H1 (cell line): ENCODE data around the gene CORT. TPM values are rescaled to one million over a fixed set of nuclear protein-coding genes. Genes with fewer than 3 reads are reported as not detected.

Experiments
- CTCF ChIA-PET: fragments of 300-600 bp; sonication (Branson Sonifier 250); formaldehyde crosslinking; loops from one replicate; lab custom pipeline; 2021; ENCODE audit not compliant: partially characterized antibody; lab: Charles Lee
- POLR2A ChIA-PET: fragments of 300-600 bp; sonication (Branson Sonifier 250); formaldehyde crosslinking; loops from one replicate; lab custom pipeline; 2021; ENCODE audit warnings: inconsistent platforms; ENCODE audit not compliant: partially characterized antibody; lab: Charles Lee
- DNase-seq, 2 experiments: peaks; one replicate each; pipeline versions ENCODE4 v3.0.0 to v3.0.0-alpha.2; 2010 to 2022; ENCODE audit warnings: low spot score in 2 of 2, low read depth in 1 of 2, mixed read lengths in 1 of 2
- FAIRE-seq: peaks from 2 replicates; lab custom pipeline; 2011; peaks lifted over from hg19 to GRCh38; lab: Jason Lieb, UNC
- H2AFZ ChIP-seq: 2 replicates; pipeline ENCODE4 v1.8.1; 2012; ENCODE audit warnings: low read length, inconsistent platforms
- H2AK5ac ChIP-seq: 2 replicates; pipeline ENCODE4 v1.6.1; 2013; ENCODE audit warnings: low read depth, low read length
- H2BK120ac ChIP-seq: replicated peaks from 2 replicates; pipeline ENCODE3; 2013; ENCODE audit warnings: low read depth, low read length, inconsistent platforms
- H2BK12ac ChIP-seq: 2 replicates; pipeline ENCODE4 v1.6.1; 2013; ENCODE audit warnings: low read depth, low read length
- H2BK15ac ChIP-seq: 2 replicates; pipeline ENCODE4 v1.6.1; 2013; ENCODE audit warnings: low read length
- H2BK20ac ChIP-seq: 2 replicates; pipeline ENCODE4 v1.6.1; 2013; ENCODE audit warnings: low read length
- H2BK5ac ChIP-seq: 2 replicates; pipeline ENCODE4 v1.6.1; 2013; ENCODE audit warnings: low read depth, low read length
- H3K14ac ChIP-seq: 2 replicates; pipeline ENCODE4 v1.6.1; 2013; ENCODE audit warnings: inconsistent platforms; ENCODE audit not compliant: insufficient read length
- H3K18ac ChIP-seq: 2 replicates; pipeline ENCODE4 v1.6.1; 2013; ENCODE audit warnings: low read length; ENCODE audit errors: extremely low read depth
- H3K23ac ChIP-seq: 2 replicates; pipeline ENCODE4 v1.6.1; 2013; ENCODE audit warnings: inconsistent platforms; ENCODE audit not compliant: insufficient read length
- H3K23me2 ChIP-seq: 2 replicates; pipeline ENCODE4 v1.6.1; 2013; ENCODE audit warnings: low read depth, low read length
- H3K27ac ChIP-seq: 2 replicates; pipeline ENCODE4 v1.6.1; 2011; ENCODE audit warnings: low read depth, low read length, inconsistent platforms
- H3K27me3 ChIP-seq, 4 experiments: replicated peaks in 1 of 4; 1 replicate in 1 of 4; 2 replicates in 3 of 4; pipeline versions ENCODE4 v1.6.1 to v1.8.1; 2011 to 2013; ENCODE audit warnings: low read length in 3 of 4, mild to moderate bottlenecking in 3 of 4, inconsistent platforms in 2 of 4, mixed read lengths in 2 of 4, moderate library complexity in 1 of 4; ENCODE audit not compliant: control insufficient read depth in 3 of 4, insufficient read depth in 3 of 4; ENCODE audit errors: extremely low read depth in 1 of 4
- H3K36me3 ChIP-seq, 4 experiments: 2 replicates each; pipeline versions ENCODE4 v1.6.1 to v1.8.1; 2011 to 2013; ENCODE audit warnings: mild to moderate bottlenecking in 4 of 4, low read length in 3 of 4, moderate library complexity in 2 of 4, control low read depth in 1 of 4, inconsistent platforms in 1 of 4; ENCODE audit not compliant: insufficient read depth in 4 of 4, control insufficient read depth in 2 of 4
- H3K4ac ChIP-seq: replicated peaks from 2 replicates; pipeline ENCODE3; 2013; ENCODE audit warnings: low read length, low read depth, mixed read lengths, inconsistent platforms; ENCODE audit not compliant: insufficient read length
- H3K4me1 ChIP-seq, 4 experiments: replicated peaks in 1 of 4; 1 replicate in 1 of 4; 2 replicates in 3 of 4; pipeline versions ENCODE4 v1.6.1 to v1.8.1; 2011 to 2013; ENCODE audit warnings: low read length in 3 of 4, inconsistent platforms in 2 of 4, mixed read lengths in 1 of 4; ENCODE audit not compliant: insufficient read depth in 4 of 4, control insufficient read depth in 3 of 4
- H3K4me2 ChIP-seq, 2 experiments: 2 replicates each; pipeline versions ENCODE4 v1.6.1 to v1.8.1; 2011 to 2013; ENCODE audit warnings: low read depth in 2 of 2, low read length in 2 of 2, control low read depth in 1 of 2, inconsistent platforms in 1 of 2, mild to moderate bottlenecking in 1 of 2; ENCODE audit not compliant: insufficient read depth in 1 of 2
- H3K4me3 ChIP-seq, 4 experiments: fragments of 200-600, 300-600 bp in 1 of 4; sonication (generic), shearing (Covaris generic), sonication (Bioruptor Twin) in 1 of 4; 2 replicates each; pipeline versions ENCODE4 v1.5.1 to v1.8.1; 2011 to 2016; ENCODE audit warnings: low read length in 4 of 4, low read depth in 3 of 4, control low read depth in 2 of 4, inconsistent platforms in 2 of 4, mild to moderate bottlenecking in 2 of 4, mixed read lengths in 1 of 4, moderate library complexity in 1 of 4; ENCODE audit not compliant: insufficient read depth in 2 of 4; ENCODE audit errors: extremely low read depth in 1 of 4
- H3K56ac ChIP-seq: replicated peaks from 2 replicates; pipeline ENCODE3; 2013; ENCODE audit warnings: low read depth, mild to moderate bottlenecking, mixed read lengths, low read length, inconsistent platforms; ENCODE audit not compliant: insufficient read length
- H3K79me1 ChIP-seq: 2 replicates; pipeline ENCODE4 v1.6.1; 2013; ENCODE audit warnings: low read depth, low read length, control low read depth
- H3K79me2 ChIP-seq, 2 experiments: 2 replicates each; pipeline versions ENCODE4 v1.6.1 to v1.8.1; 2012 to 2013; ENCODE audit warnings: low read length in 2 of 2, mild to moderate bottlenecking in 2 of 2, inconsistent platforms in 1 of 2; ENCODE audit not compliant: insufficient read depth in 2 of 2, control insufficient read depth in 1 of 2
- H3K9ac ChIP-seq, 4 experiments: replicated peaks in 1 of 4; 1 replicate in 1 of 4; 2 replicates in 3 of 4; pipeline versions ENCODE4 v1.6.1 to v1.8.1; 2011 to 2013; ENCODE audit warnings: low read depth in 3 of 4, low read length in 3 of 4, control low read depth in 2 of 4, mild to moderate bottlenecking in 2 of 4, moderate library complexity in 2 of 4, inconsistent platforms in 1 of 4; ENCODE audit errors: extremely low read depth in 1 of 4
- H3K9me3 ChIP-seq, 2 experiments: 2 replicates each; pipeline versions ENCODE4 v1.6.1 to v1.8.1; 2012 to 2013; ENCODE audit warnings: mild to moderate bottlenecking in 2 of 2, moderate library complexity in 2 of 2, control low read depth in 1 of 2, inconsistent platforms in 1 of 2, low read depth in 1 of 2, low read length in 1 of 2, mixed read lengths in 1 of 2; ENCODE audit not compliant: insufficient read depth in 2 of 2
- H4K20me1 ChIP-seq, 2 experiments: replicated peaks in 1 of 2; 2 replicates each; pipeline versions ENCODE3 to v1.8.1; 2011 to 2013; ENCODE audit warnings: inconsistent platforms in 2 of 2, low read length in 2 of 2, mild to moderate bottlenecking in 1 of 2; ENCODE audit not compliant: insufficient read depth in 2 of 2, control insufficient read depth in 1 of 2
- H4K5ac ChIP-seq: 2 replicates; pipeline ENCODE4 v1.6.1; 2013; ENCODE audit warnings: low read length, low read depth, mixed read lengths, inconsistent platforms; ENCODE audit not compliant: insufficient read length
- H4K8ac ChIP-seq: 2 replicates; pipeline ENCODE4 v1.8.0; 2013; ENCODE audit warnings: mild to moderate bottlenecking, moderate library complexity, low read length, inconsistent platforms; ENCODE audit not compliant: insufficient read depth; ENCODE audit errors: extremely low read depth
- H4K91ac ChIP-seq: replicated peaks from 2 replicates; pipeline ENCODE3; 2013; ENCODE audit warnings: low read length, mixed read lengths, inconsistent platforms; ENCODE audit not compliant: insufficient read length
- BCL11A ChIP-seq, 2 experiments: IDR thresholded peaks; one replicate each; pipeline ENCODE4 v1.6.1; 2011; ENCODE audit warnings: low read depth in 2 of 2, low read length in 2 of 2, mild to moderate bottlenecking in 2 of 2
- CTBP2 ChIP-seq: IDR thresholded peaks from 2 replicates; pipeline ENCODE4 v1.7.0; 2011; ENCODE audit warnings: borderline replicate concordance, mild to moderate bottlenecking, moderate library complexity, mixed read lengths, low read length; ENCODE audit not compliant: insufficient read depth, insufficient read length
- JUN ChIP-seq: IDR thresholded peaks from 2 replicates; pipeline ENCODE4 v1.6.1; 2011; ENCODE audit warnings: low read depth, mild to moderate bottlenecking, improper control_type of control experiment, low read length
- POLR2AphosphoS5 ChIP-seq: IDR thresholded peaks from 2 replicates; pipeline ENCODE4 v1.6.1; 2011; ENCODE audit warnings: low read depth, low read length
- RBBP5 ChIP-seq: IDR thresholded peaks from 2 replicates; pipeline ENCODE4 v1.7.1; 2012; ENCODE audit warnings: low read depth, mild to moderate bottlenecking, inconsistent platforms, low read length, moderate library complexity, borderline replicate concordance
- TBP ChIP-seq: IDR thresholded peaks from 2 replicates; pipeline ENCODE4 v1.6.1; 2011; ENCODE audit warnings: low read depth, low read length, improper control_type of control experiment
- ZNF274 ChIP-seq: IDR thresholded peaks from 2 replicates; pipeline ENCODE4 v1.7.0; 2012; ENCODE audit warnings: low read length, borderline replicate concordance; ENCODE audit errors: extremely low read depth
- WGBS, 2 experiments: shearing (Covaris generic) in 1 of 2; methylation state at CpG; one replicate each; pipeline versions ENCODE4 v1.1.6 to v1.1.7; 2013 to 2015; ENCODE audit warnings: low lambda C conversion rate in 2 of 2, mixed read lengths in 2 of 2, inconsistent platforms in 1 of 2, low coverage in 1 of 2, missing lambda C conversion rate in 1 of 2; ENCODE audit not compliant: insufficient replicate concordance in 2 of 2, insufficient coverage in 1 of 2, insufficient read length in 1 of 2; ENCODE audit errors: extremely low coverage in 1 of 2, missing lambda C conversion rate in 1 of 2; 5-methylcytosine and 5-hydroxymethylcytosine counted together
- polyA plus RNA-seq, 7 experiments: library from polyadenylated mRNA; depleted of rRNA in 3 of 7; stranded (reverse) in 5 of 7; unstranded in 2 of 7; fragments of >200 nt in 5 of 7; fragments of 200-250 nt in 2 of 7; gene quantifications; 1 replicate in 5 of 7; 2 replicates in 1 of 7; 4 replicates in 1 of 7; pipeline versions ENCODE4 v1.2.1 to v1.2.3, GENCODE V29; 2011 to 2013; ENCODE audit warnings: missing spikeins in 2 of 7, mixed read lengths in 2 of 7
- total RNA-seq: library from RNA; stranded (reverse); fragmentation: NEBNext Ultra II Directional; extraction: Animal tissue kit (Norgen Biotek cat#: 25700); gene quantifications from 2 replicates; pipeline ENCODE4 v1.2.1, GENCODE V29; 2021

The CORT gene
- total and polyA plus RNA-seq, 2 of the 8 experiments (the other 6 are each of a cell fraction or from before 2014, with no cell fraction given) = 0.15 to 0.30 TPM

GRCh38 chr1:10467078-10467477, 17.2 kb downstream of the CORT start:
- Histone ChIP-seq H4K8ac (no peak overlapping the region), H3K56ac (no peak overlapping the region), H3K9me3 (no peaks in the 10 kb centered on the region), H4K5ac (no peak overlapping the region), H3K4me1 (no peaks in the 10 kb centered on the region; a peak in 2 of 7 replicates), H3K4me3 (no peak overlapping the region), H3K27ac (no peak overlapping the region), H4K20me1 (peaks cover 2 to 10% of the 10 kb centered on the region in 2 experiments), H3K4ac (no peak overlapping the region), H3K36me3 (peaks cover 24 to 62% (median 51%) of the 10 kb centered on the region in 4 experiments), H2AK5ac (no peak overlapping the region), H3K27me3 (no peaks in the 10 kb centered on the region), H3K9ac (no peak overlapping the region), H3K23ac (no peak overlapping the region), H4K91ac (no peak overlapping the region), H3K79me1 (no peaks in the 10 kb centered on the region; the same call in 1 of the 2 replicates), H3K18ac (no peak overlapping the region), H2BK12ac (no peak overlapping the region), H2BK5ac (no peak overlapping the region), H2BK120ac (no peak overlapping the region), H3K4me2 (no peak overlapping the region), H3K23me2 (peaks cover 6% of the 10 kb centered on the region; the same call in 1 of the 2 replicates), H2BK15ac (no peak overlapping the region), H3K79me2 (peaks cover 0 to 14% of the 10 kb centered on the region in 2 experiments; a peak in 2 of 4 replicates), H2AFZ (no peak overlapping the region), H3K14ac (no peak overlapping the region), H2BK20ac (no peak overlapping the region)
- CTCF ChIA-PET = interaction anchor here (0.7 to 2.5 kb wide), 4 partner anchors 11 to 257 kb away, joined by 3 to 10 read pairs (median 3); partner anchors contain the start of gene KIF1B
- FAIRE-seq (no peak), DNase-seq (no peak)
- POLR2A ChIA-PET = interaction anchor here (2.8 kb wide), 1 partner anchor 9 kb away, joined by 13 read pairs; no protein-coding TSS in a partner anchor
- 91% methylated on average over 2 of the region's 2 CpGs; no CpG with 5 or more reads in 1 of the 2 experiments for WGBS, 2 experiments
- no peak for TF ChIP-seq BCL11A (IDR thresholded peaks at IDR 0.05; ENCODE audit: low read depth in 2 of 2, low read length in 2 of 2)
- TF ChIP-seq POLR2AphosphoS5 = no peak
- no peak for TF ChIP-seq CTBP2
- no peak for TF ChIP-seq ZNF274
- no peak for TF ChIP-seq JUN
- TF ChIP-seq TBP = no peak
- TF ChIP-seq RBBP5 = no peak
